Activated CD4-positive, alpha-beta T cell treated with anti-CD3 and anti-CD28 coated beads for 24 hours (primary cell): ENCODE data around the gene BCO2.
A peak's percentile ranks its signal among the peaks of the same experiment; 100 is the strongest.

Source experiments
- DNase-seq, 2 donors: peaks; one replicate each; pipeline ENCODE4 v3.0.0-alpha.2; 2020; ENCODE audit warnings: low read depth in 2 of 2

The BCO2 gene

DNA sequence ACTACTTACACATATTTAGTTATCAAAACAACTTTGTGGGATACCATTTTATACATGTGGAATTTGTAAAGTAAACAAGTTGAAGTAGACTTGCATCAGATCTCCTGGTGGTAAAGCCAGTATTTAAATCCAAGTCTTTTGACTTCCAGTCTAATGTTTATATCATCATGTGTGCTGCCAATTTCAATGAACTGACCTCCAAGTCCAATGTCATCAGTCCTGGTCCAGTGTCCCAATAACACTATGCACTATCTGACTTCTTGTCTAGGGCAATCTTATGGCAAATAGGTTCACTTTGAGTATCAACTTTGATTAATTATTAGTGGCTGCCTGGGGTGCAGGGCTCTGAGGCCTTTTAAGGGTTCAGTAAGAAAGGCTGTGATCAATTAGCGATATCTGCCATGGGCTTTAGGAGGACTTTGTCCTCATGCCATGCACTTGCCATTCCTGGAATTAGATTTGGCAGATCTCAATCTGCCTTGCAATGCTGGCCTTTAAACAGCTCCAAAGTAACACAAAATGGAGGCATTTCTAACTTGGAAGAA, 41.3 kb downstream of the BCO2 start:
- no peak for DNase-seq

DNA sequence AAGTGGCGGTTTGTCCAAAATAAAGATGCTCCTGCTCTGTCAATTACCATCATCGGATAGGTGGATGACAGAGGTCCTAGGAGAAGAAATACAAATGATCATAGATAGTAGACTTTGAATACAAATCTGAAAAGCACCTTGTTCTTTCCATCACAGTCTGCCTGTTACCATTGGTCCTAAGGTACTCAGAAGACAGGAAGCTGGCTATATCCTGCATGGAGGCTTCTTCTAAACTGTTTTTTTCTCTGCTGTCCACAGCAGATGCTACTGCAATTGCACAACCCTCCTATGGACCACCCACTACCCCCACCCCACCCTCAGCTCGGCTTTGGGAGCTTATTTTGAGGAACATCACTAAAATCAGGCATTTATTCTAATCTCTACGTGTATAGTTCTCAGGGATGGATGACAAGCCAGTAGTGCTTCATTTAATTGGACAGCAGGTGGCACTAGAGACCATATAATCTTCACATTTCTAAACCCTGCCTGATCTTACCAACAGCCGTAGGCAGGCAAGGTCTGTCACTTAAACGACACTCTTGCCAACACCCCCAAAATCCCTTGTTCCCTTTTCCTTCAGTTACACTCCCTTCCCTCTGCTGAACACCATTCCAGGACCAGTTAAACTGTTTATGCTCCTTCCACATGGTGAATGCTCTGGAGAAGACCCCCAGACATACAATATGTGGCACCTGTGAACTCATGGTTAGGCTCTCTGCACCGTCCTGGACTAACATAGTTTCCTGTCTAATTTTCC, 44.3 kb downstream of the BCO2 start:
- peak in 1 of 2 donors; percentile 33 for DNase-seq

DNA sequence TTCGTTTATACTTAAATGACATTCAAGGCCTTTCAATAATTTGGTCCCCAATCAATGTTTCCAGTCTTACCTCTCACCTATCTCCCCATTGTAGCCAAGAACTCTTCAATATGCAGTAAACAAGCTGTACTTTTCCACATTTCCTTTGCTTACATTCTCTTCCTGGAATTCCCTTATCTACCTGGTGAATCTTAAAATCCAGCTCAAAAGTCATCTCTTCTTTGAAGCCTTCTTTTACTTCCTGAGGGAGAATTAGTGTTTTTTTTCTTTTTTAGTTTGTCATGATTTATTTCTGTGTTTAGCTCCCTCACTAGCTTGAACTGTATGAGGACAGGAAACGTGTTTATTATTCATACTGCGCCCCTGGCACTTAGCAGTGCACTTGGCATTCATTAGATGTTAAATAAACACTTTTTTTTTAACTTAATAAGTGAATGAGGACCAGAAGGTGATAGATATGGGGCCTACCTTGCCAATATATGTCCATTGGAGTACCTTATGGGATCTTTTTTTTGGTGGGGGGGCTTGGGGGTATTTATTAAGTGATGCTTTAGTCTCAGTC, 46.0 kb downstream of the BCO2 start:
- DNase-seq: no peak

DNA sequence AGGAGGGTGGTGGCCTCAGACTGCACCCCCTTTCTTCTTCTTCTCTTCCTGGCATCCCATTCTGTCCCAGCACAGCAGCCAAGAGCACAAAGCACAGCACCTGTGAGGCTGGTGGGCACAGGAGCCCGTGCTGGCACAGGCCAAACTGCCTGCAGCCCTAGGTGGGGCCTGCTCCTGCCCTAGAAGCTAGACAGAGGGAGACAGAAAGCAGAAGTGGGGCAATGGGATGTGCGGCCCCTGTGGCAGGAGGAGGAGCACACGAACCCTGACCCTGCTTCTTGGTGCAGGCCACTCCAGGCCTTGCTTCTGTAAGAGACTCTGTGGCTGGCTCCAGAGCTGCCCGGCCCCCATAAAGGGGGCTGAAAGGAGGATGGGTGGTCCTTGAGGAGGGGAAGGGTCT, 47.0 kb downstream of the BCO2 start:
- DNase-seq: no peak

DNA sequence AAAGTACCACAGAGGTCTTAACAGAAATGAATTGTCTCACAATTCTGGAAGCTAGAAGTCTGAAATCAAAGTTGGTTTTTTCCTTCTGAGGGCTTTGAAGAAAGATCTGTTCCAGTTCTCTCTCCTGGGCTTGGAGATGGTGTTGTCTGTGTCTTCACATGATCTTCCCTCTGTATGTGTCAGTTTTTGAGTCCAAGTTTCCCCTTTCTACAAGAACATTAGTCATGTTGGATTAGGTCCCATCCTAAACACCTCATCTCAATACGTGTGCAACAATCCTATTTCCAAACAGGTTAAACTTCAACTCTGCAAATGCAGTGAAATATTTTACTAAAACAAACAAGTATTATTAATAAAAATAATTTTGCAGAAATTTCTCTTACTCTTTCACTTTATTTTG, 47.8 kb downstream of the BCO2 start:
- no peak for DNase-seq

DNA sequence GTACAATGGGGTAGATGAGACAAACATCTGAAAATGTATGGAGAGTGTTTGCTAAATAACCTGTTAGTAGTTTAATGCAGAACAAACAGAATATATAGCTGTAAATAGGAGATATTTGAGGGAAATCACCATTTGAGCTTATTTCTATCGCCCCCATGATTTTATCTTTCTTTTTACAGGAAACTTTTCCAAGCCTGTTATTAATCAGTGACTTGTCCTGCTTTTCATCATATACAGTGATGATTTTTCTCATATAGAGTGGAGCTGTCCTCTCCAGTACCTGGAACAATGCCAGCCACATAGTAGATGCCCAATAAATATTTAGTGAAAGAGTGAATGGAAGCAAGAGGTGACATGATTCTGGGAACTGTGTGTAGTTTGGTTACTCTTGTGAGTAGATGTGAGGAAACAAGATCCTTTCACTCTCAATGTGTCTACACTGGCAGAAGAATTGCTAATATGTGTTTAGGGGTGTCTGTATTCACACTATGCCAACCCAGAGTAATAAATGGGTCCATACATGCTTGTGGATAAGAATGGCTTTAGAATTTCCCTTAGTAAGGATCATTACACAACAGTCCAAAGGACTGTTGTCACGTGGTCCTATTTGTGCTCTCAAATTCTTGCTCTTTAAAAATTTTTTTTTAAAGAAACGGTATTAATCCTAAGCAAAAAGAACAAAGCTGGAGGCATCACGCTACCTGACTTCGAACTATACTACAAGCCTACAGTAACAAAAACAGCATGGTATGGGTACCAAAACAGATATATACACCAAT, 48.6 kb downstream of the BCO2 start:
- no peak for DNase-seq

DNA sequence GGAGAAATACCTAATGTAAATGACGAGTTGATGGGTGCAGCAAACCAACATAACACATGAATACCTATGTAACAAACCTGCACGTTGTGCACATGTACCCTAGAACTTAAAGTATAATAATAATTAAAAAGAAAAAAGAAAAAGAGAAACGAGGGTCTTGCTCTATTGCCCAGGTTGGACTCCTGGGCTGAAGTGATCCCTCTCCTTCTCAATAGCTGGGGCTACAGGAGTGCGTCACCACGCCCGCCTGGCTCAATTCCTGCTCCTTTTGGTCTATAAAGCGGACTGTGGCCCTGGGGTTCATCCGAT, 50.4 kb downstream of the BCO2 start:
- DNase-seq: no peak

DNA sequence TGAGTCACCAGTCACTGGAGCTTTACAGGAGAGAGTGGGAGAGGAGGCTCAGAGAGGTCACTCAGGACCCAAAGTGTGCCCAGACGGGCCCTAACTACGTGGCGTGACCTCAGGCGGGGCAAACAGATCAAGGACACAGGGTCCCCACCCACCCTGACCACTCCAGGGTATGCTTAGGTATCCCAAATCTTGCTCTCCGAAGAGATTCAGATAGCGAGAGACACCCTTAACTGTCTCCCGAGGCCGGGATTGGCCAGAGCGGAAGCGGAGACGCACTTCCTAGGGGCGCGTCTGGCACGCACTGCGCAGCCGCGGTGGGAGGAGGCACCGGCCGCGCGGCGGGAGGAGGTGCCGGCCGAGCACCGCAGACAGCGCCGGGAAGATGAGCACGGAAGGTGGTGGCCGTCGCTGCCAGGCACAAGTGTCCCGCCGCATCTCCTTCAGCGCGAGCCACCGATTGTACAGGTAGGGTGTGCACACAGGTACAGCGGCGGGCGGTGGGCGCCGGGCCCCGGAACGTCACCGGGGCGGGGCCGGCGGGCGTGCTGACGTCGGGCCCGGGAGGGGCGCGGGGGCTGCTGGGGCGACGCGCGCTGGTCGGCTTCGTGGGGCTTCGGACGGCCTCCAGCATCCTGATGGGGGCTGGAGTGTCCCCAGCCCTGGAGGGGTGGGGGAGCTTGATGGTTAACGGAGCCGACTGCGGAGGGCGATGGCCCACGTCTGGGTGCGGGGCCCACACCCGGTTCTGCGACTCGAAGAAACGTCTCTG, 50.9 kb downstream of the BCO2 start, which contains the start of gene PTS:
PTS (plus strand) TSS at position 367 of the 769 bp plus-strand sequence; CDS start at position 383, 16 bp downstream.
- DNase-seq: peak; percentile 65 to 68

DNA sequence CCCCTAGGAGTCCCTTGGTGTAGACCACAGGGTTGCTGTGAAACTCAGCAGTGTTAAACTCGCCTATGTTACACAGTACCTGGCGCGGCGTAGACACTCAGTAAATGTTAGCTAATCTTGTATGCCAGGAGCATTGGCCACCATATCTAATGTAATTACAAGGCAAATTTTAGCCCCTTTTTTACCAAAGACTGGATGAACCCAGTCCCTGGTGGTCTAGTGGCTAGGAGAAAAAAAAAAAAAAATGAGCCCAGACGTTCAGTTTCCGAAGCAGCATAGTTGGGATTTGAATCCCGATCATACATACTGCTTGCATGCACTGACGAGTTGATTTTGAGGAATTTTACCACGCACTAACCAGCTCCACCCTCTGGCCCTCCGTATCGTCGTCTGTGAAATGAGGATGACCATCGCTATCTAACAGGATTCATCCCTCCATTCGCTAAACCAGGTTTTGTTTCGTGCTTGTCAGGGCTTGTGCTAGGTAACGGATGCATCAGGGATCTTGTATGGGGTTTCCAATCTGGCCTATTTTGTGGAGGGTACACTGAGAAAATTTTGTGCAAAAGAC, 51.6 kb downstream of the BCO2 start:
- no peak for DNase-seq

DNA sequence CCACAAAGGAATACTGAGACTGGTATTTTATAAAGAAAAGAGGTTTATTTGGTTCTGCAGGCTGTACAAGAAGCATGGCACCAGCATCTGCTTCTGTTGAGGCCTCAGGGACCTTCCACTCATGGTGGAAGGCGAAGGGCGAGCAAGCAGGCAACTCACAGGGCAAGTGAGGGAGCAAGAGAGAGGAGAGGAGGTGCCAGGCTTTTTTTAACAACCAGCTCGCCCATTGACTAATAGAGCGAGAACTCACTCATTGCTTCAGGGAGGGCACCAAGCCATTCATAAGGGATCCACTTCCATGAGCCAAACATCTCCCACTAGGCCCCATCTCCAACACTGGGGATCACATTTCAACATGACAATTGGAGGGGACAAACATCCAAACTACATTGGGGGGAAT, 52.2 kb downstream of the BCO2 start:
- DNase-seq: no peak

DNA sequence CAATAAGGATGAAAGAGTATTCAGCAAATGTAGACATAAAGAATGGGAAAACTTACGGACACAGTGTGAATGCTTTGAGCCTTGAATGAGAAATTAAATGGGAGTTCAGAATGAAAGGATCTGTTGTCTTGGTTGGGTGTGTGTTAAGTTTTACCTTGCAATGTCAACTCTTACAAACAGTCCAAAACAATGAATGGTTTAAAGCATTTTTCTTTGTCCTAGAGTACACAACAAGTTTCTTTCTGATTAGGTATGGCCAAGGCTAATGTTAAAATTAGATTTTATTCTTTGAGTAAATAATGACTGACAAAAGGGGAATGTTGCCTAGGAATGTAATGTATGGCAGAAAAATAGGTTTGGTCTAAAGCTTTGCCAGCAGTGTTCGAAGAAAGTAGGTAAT, 53.4 kb downstream of the BCO2 start:
- DNase-seq: no peak

DNA sequence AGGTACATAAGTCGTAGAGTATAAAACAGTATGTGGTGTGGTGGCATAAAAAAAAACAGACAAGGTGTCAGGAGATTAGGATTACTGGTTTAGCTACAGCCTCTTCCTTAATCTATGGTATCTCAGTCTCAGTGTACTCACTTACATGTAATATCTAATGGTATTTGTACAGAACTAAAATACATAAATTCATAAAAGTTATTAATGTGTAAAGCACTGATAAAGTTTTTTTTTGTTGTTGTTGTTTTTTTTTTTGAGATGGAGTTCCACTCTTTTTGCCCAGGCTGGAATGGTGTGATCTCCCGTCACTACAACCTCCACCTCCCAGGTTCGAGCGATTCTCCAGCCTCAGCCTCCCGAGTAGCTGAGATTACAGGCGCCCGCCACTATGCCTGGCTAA, 53.8 kb downstream of the BCO2 start:
- DNase-seq: no peak

DNA sequence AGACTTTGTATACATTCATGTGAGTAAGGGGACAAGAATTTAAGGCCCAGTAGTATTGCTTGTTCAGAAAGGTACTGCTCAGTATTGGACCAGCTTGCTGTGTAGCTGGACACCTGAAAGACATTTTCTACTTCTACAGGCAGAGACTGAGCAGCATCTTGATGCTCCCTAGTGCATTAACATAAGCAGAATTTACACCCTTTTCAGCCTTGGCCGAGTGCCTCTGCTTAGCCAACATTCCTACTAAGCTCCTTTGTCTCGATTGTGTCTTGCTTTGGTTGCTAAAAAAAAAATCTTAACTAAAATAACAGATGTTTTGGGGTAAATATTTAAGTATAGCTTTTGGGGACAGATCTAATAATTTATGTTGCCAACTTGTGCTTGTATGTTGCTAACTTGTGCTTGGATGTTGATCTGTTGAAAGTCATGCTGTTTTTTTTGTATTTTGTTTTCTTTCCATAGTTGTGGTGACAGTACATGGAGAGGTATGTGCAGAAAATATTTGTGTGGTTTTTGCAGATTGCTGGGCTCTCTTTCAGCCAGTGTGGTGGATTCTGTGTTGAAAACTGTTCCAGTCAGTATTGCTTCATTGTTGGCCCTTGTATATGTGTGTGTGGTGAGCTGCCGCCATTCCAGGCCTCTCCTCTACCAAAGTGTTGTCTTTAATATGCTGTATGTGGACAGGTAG, 54.6 kb downstream of the BCO2 start:
- DNase-seq: no peak

DNA sequence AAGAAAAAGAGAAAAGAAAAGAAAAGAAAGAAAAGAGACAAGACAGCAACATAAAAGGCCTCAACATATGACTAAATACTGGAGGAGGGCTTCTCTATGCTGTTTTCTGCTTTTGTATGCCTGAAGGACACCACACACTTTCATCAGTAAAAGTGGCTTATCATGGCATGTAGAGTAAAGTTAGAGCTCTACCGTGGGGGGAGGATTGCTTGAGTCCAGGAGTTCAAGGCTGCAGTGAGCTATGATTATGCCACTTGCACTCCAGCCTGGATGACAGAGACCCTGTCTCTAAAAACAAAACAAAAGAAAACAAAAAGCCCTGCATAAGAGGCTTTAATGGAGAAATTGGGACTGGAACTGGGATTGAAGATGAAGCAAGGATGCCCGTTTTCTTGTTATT, 56.6 kb downstream of the BCO2 start:
- no peak for DNase-seq

DNA sequence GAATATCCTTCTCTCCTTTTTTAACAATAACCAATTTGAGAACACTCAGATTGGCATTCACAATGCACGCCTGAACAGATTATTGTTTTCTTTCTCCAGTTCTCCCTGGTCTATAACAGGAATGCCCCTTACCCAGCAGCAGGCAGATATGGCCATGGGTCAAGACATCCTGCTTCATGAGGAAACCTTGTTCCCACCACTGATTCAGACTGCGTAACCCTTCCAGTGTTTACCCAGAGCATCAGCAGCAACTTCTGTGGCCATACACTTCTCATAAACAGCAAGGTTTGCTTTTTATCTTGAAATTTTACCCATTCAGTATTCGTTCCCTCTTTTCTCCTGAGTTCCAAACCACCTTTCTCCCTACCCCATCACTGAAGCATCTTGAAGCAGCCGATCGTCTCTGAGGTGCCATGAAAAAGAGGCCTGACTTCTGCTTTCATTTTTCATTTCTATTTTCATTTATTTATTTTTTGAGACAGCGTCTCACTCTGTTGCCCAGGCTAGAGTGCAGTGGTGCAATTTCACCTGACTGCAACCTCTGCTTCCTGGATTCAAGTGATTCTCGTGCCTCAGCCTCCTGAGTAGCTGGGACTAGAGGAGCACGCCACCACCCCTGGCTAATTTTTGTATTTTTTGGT, 60.6 kb downstream of the BCO2 start:
- DNase-seq: no peak

DNA sequence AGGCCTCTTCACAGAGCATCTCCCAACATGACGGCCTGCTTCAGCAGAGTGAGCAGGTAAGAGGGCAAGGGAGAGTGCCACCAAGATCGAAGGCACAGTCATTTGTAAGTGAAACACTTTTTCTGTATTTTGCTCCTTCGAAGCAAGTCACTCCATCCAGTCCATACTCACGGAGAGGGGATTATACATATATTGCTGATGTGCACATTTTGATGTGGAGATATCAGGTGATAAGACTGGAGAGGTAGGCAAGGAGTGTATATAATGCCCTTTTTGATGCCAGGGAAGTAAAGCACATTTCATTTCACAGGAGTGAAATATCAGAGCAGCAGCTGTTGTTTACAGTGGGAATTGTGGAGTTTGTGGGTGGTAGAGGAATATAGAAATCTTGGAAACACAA, 62.1 kb downstream of the BCO2 start:
- DNase-seq: no peak

DNA sequence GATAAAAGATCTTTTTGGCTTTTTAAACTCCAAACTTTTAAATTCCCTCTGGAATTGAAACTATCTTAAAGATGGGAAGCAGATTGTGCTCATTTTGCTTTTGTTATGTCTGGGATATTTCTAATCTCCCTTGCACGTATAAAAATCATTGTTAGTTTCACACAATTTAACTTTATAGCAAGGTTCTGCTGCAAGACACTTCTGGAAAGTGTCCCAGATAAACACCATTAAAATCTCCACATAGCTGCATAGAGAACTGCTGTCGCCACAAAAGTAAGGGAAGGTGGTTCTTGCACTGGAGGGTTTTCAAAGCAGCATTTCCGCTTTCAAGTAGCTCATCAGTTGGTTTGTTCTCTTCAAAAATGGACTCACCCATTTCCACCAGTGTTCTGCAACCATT, 62.7 kb downstream of the BCO2 start:
- DNase-seq: no peak

DNA sequence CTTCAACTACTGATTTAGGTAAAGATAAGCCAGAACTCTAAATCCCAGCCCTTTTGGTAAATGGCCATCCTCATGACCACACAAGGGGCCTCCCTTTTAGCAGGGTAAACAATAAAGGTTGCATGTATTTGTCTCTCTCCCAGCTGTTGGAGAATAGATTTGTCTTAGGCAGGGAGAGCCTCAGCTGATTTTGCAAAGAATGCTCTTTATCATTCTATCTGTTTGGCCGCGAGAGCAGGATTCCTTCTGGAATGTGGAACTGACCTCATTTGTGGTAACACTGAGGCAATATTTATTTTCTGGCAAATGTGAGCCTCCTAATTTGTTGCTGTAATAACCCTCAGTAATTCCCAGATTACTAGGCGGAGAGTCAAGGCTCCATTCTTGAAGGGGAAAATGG, 66.2 kb downstream of the BCO2 start:
- DNase-seq: no peak

DNA sequence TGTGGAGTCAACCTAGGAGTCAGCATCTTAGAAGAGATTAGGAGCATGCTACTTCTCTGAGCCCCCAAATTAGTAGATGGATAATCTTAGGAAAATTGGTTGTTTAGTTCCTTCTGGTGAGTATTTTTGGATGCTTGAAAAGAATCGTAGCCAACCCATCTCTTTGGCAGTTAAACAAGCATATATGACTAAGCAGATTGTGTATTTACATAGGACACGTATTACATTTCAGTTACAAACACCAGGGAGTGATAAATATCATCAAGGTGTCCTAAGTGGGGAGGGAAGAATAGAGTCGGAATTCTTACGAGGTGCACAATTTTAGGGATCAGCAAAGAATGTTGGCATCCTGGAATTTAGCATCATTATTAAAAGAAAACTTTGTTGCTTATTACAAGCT, 71.9 kb downstream of the BCO2 start:
- DNase-seq: no peak

DNA sequence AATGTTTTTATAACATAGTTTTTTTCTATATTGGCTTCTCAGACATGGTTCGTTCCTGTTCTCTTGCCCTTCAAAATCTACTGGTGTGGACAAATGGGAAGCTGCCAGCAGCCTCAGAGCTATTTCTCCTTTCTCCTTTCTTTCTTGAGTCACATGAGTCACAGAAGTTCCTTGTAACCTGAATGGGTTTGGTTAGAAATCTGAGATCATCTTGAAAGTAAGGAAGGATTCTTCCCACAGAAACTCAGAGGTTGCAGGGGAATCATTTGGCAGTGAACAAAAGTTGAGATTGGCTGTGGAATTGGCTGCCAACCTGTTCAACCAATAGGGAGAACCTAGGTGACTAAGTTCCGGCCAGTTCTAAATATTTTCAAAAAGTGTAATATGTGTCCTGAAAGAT, 72.9 kb downstream of the BCO2 start:
- no peak for DNase-seq
